GM19193 (cell line): ENCODE results near the gene CALML3.

Experiments
- POLR2A ChIP-seq: IDR thresholded peaks from 4 replicates; pipeline ENCODE4 v1.6.1; 2011; ENCODE audit not compliant: insufficient read depth, insufficient read length; ENCODE audit errors: extremely low read depth

CALML3 gene

GRCh38 chr10:5509691-5510090 is 15.1 kb upstream of the CALML3 start:
- no peak for TF ChIP-seq POLR2A

- TF ChIP-seq POLR2A, result no peak
These were observed 14.3 kb upstream of the CALML3 start for GRCh38 chr10:5510281-5511072.

GRCh38 chr10:5511231-5511884 is 13.4 kb upstream of the CALML3 start:
- no peak for TF ChIP-seq POLR2A

GRCh38 chr10:5511885-5512280 is 12.9 kb upstream of the CALML3 start:
- TF ChIP-seq POLR2A, result no peak

DNA sequence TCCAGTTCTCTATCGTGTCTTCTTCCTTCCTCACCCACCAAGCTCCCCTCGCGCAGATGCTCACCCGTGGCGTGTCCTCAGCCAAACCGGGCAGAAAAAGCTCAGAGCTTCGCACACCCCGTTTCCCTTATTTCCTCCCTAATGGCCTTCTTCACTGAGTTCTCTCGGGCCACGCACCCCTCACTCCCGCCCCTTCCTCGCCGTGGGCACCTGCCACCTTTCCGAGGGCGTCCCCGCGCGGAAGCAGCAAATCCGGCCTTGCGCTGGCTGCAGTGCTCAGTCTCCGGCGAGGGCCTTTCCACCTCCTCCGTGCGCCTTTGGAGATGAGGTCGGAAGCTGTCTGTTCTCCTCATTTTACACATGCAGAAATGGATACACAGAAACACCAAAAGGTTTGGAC is 12.4 kb upstream of the CALML3 start:
- no peak for TF ChIP-seq POLR2A

- TF ChIP-seq POLR2A, result no peak
These were observed 11.7 kb upstream of the CALML3 start for GRCh38 chr10:5512881-5513612.

DNA sequence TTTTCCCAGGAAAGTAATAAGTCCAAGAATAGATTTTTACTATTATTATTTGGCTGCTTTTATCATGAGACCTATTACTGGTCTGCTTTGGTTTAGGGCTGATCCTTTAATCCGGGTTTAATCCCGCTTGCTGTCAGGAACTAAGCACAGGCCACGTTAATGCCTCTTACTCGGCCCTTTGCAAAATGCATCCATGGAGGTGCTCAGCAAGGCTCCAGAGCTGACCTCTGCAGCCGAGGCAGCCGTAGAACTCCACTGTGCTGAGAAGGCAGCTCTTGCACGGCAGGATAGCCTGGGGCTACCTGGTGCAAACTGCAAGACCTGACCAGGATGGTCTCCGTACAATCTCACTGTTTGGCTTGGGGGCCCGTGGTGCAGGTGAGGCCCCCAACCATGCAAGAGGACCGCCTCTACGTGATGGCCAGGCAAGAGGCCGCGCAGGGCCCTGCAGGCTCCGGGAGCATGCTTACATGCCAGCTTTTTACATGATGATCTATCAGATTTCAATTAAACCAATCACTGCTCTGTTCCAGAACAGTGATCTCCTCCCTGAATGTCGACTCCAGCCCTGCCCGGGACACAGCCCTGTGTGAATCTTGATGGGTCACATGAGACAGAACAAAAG is 10.4 kb upstream of the CALML3 start:
- no peak for TF ChIP-seq POLR2A

GRCh38 chr10:5515948-5516761 is 8.6 kb upstream of the CALML3 start:
- TF ChIP-seq POLR2A, result no peak

DNA sequence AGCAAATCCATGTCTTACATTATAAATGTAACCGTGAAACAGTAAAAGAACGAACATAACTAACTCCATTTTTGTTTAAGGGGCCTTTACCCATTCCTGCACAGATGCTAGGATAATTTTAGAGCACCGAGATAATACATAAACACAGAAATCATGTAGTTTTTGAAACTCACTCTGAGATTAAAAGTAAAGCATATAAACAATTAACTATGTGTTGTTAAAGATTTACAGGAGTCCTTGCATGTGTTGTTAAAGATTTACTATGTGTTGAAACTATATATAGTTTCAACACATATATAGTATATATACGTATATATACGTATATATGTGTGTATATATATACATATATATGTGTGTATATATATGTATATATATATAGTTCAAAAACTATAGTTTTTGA is 7.2 kb upstream of the CALML3 start:
- TF ChIP-seq POLR2A, result no peak

DNA sequence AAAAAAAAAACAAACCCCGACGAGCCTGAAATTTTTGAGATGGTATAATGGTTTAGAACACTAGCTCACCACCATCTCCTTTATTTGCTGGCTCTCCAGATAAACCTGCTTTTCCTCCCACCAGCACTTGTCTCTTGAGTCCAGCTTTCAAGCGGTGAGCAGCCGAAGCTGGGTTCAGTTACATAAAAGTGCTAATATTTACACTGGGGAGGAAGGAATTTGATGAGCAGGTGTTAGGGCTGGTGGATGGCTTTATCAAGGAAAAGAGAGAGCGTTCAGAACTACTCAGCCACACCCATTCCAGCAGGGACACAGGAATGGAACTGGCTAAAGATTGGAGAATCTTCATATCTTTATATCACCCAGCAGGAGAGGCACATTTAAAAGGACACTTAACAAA is 6.6 kb upstream of the CALML3 start:
- TF ChIP-seq POLR2A, result no peak

DNA sequence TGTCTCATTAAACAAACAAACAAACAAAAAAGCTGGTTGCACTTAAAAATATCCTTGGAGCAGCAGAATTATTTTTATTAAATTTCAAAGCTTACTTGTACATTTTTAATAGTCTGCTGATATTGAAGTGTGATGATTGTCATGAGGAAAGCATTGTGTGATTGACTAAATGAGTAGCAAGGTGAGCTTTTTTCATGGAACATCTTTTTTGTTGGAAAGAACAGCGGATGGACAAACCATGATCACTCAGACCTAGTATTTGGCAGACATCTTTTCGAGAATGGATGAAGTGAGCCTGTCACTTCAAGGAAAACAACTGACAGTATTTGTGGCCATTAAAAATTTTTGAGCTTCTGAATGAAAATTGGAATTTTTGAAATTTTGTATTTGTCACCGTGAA is 5.7 kb upstream of the CALML3 start:
- no peak for TF ChIP-seq POLR2A

- TF ChIP-seq POLR2A, result no peak
These were observed 1.7 kb upstream of the CALML3 start for GRCh38 chr10:5522913-5523560.

DNA sequence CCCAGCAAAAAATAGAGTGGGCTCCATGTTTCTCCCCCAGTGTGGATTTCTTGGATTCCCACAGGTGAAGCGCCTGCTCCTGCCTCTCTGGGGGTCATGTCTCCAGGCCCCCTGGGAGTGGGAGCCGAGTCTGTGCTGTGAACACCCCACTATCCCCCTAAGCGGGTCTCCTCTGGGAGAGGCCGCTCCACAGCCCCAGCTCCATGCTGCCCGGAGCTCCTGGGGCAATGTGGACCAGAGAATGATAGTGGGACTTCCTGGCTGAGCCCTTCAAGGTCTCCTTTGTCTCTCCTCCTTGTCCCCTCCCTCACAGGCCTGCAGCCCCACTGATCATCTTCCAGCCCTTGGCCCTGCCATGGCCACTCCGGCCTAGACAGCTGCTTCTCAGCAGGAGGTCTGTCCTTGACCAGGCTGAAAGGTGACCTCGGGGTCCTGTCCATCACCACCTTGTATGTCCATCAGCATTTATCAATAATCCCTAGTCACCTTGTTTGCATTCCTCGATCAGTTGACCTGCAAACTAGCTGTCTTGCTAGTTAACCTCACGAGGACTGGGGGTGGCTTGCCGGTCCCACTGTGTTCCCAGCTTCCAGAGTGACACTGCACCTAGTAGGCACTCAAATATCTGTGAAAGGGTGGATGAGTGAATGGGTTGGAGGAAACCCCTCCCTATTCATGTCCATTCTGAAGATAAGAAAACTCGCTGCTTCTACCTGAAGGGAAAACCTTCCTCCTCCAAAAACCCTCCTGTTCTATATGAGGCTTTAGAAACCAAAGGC is 776 bp upstream of the CALML3 start:
- TF ChIP-seq POLR2A, result no peak
